HEK293 (cell line): ENCODE measurements around the gene CACNA2D1.

ENCODE experiments used
- CTCF ChIA-PET: fragments of 350-600 bp; formaldehyde crosslinking; extraction: SDS; loops from one replicate; lab custom pipeline; 2021; ENCODE audit warnings: antibody characterized with exemption; lab: Yijun Ruan, JAX
- POLR2A ChIA-PET: fragments of 300-600 bp; formaldehyde crosslinking; extraction: SDS; loops from one replicate; lab custom pipeline; 2020; ENCODE audit warnings: antibody characterized with exemption, inconsistent platforms; lab: Yijun Ruan, JAX
- H3K27ac ChIP-seq: fragments of 200-500 bp; sonication (Bioruptor generic); 2 replicates; pipeline ENCODE4 v1.5.1; 2014; ENCODE audit warnings: low read depth, low read length, control low read depth, inconsistent platforms; ENCODE audit errors: extremely low read depth
- H3K36me3 ChIP-seq, 2 experiments: fragments of 200-500 bp in 1 of 2; sonication (Bioruptor generic) in 1 of 2; 1 replicate in 1 of 2; 2 replicates in 1 of 2; pipeline ENCODE4 v1.5.1; 2014 to 2017; ENCODE audit warnings: inconsistent platforms in 2 of 2, low read length in 2 of 2; ENCODE audit not compliant: control insufficient read depth in 2 of 2, insufficient read depth in 1 of 2
- H3K4me1 ChIP-seq: fragments of 200-500 bp; sonication (Bioruptor generic); 2 replicates; pipeline ENCODE4 v1.5.1; 2014; ENCODE audit warnings: mild to moderate bottlenecking, low read length, inconsistent platforms; ENCODE audit not compliant: control insufficient read depth, insufficient read depth
- H3K4me3 ChIP-seq: 2 replicates; pipeline ENCODE4 v1.5.1; 2011; ENCODE audit warnings: low read depth, mild to moderate bottlenecking, control low read depth, low read length, moderate library complexity
- H3K9me3 ChIP-seq: fragments of 200-500 bp; sonication (Bioruptor generic); 2 replicates; pipeline ENCODE4 v1.5.1; 2014; ENCODE audit warnings: low read depth, low read length, inconsistent platforms; ENCODE audit not compliant: control insufficient read depth, insufficient read depth
- AEBP2 ChIP-seq: fragments of 450-650 bp; formaldehyde crosslinking; IDR thresholded peaks from 2 replicates; pipeline ENCODE4 v1.5.1; 2016; ENCODE audit warnings: missing biosample characterization, missing genetic modification characterization, borderline replicate concordance
- KLF9 ChIP-seq: fragments of 450-650 bp; formaldehyde crosslinking; IDR thresholded peaks from 2 replicates; pipeline ENCODE4 v1.5.1; 2016; ENCODE audit warnings: missing biosample characterization, missing genetic modification characterization, low read depth
- PRDM1 ChIP-seq: fragments of 450-650 bp; formaldehyde crosslinking; IDR thresholded peaks from 2 replicates; pipeline ENCODE4; 2016; ENCODE audit warnings: missing biosample characterization, missing genetic modification characterization
- PRDM10 ChIP-seq: fragments of 450-650 bp; formaldehyde crosslinking; IDR thresholded peaks from 2 replicates; pipeline ENCODE4 v1.5.1; 2016; ENCODE audit warnings: missing biosample characterization, missing genetic modification characterization
- ZBTB10 ChIP-seq: fragments of 450-650 bp; formaldehyde crosslinking; IDR thresholded peaks from 2 replicates; pipeline ENCODE4 v1.5.1; 2016; ENCODE audit warnings: missing biosample characterization, missing genetic modification characterization
- ZBTB17 ChIP-seq: fragments of 450-650 bp; formaldehyde crosslinking; IDR thresholded peaks from 2 replicates; pipeline ENCODE4 v1.5.1; 2016; ENCODE audit warnings: missing biosample characterization, missing genetic modification characterization
- ZNF362 ChIP-seq: fragments of 450-650 bp; formaldehyde crosslinking; IDR thresholded peaks from 2 replicates; pipeline ENCODE4 v1.5.1; 2016; ENCODE audit warnings: missing biosample characterization, missing genetic modification characterization
- ZNF510 ChIP-seq: fragments of 450-650 bp; formaldehyde crosslinking; IDR thresholded peaks from 2 replicates; pipeline ENCODE4 v1.5.1; 2018; ENCODE audit warnings: mild to moderate bottlenecking, missing genetic modification characterization, missing biosample characterization; ENCODE audit not compliant: insufficient replicate concordance
- ZNF513 ChIP-seq: fragments of 450-650 bp; IDR thresholded peaks from 2 replicates; pipeline ENCODE4 v1.5.1; 2018; ENCODE audit warnings: missing biosample characterization, missing genetic modification characterization
- ZNF645 ChIP-seq: fragments of 450-650 bp; formaldehyde crosslinking; IDR thresholded peaks from 2 replicates; pipeline ENCODE4; 2016; ENCODE audit warnings: missing biosample characterization, missing genetic modification characterization
- ZNF664 ChIP-seq: fragments of 450-650 bp; formaldehyde crosslinking; IDR thresholded peaks from 2 replicates; pipeline ENCODE4 v1.5.1; 2016; ENCODE audit warnings: missing biosample characterization, missing genetic modification characterization

Gene CACNA2D1

GRCh38 chr7:82142263-82142864 is 301.2 kb downstream of the CACNA2D1 start (continued):
- TF ChIP-seq ZNF645: no peak
- no peak for TF ChIP-seq ZBTB10 (tag by site-specific recombination)
- TF ChIP-seq ZNF362 (tag by site-specific recombination): no peak

GRCh38 chr7:82141427-82141826 is 302.1 kb downstream of the CACNA2D1 start:
- H3K27ac ChIP-seq: no peak overlapping the region
- H3K4me3 ChIP-seq: no peak overlapping the region
- TF ChIP-seq ZNF664 (tag by site-specific recombination) (no peak), KLF9 (tag by site-specific recombination) (no peak), PRDM10 (tag by site-specific recombination) (no peak), PRDM1 (no peak), ZNF513 (no peak), ZNF510 (tag by site-specific recombination) (no peak), ZBTB17 (tag by site-specific recombination) (no peak), AEBP2 (no peak)
- POLR2A ChIA-PET: no interaction called here
- CTCF ChIA-PET: no interaction called here
- H3K4me1 ChIP-seq: no peaks in the 10 kb centered on the region
- H3K9me3 ChIP-seq: no peaks in the 10 kb centered on the region
- H3K36me3 ChIP-seq: no peaks in the 10 kb centered on the region
